T-helper 1 cell treated with Interleukin-12 subunit alpha and Interleukin-12 subunit beta and Interleukin-4 antibody, amounts not matched to agents 30 ng/mL and 1 ng/mL, for 36 hours (primary cell): ENCODE measurements around the gene ART4. TPM values are rescaled to one million over a fixed set of nuclear protein-coding genes. Genes with fewer than 3 reads are reported as not detected.

ENCODE experiments used
- total RNA-seq: library from RNA; stranded (reverse); gene quantifications from 2 replicates; pipeline ENCODE4 v1.2.3, GENCODE V29; 2022

ART4 gene
- total RNA-seq, 1 donor from 2014 or later, result not detected

Other genes with a start within 250 kb of the ART4 start
- not detected in 2 replicates for gene GUCY2C, start 146.9 kb downstream of the ART4 start, total RNA-seq
- 86.5 and 93.6 TPM in 2 replicates for gene WBP11, start 40.0 kb downstream of the ART4 start, total RNA-seq
- 1.2 and 1.8 TPM in 2 replicates for gene C12orf60, start 39.9 kb downstream of the ART4 start, total RNA-seq
- gene SMCO3, start 29.3 kb downstream of the ART4 start, total RNA-seq, result not detected in 2 replicates
- gene MGP, start 42.3 kb upstream of the ART4 start, total RNA-seq, result 0.25 TPM in 1 of 2 replicates, not detected in the other
- 10.5 and 11.9 TPM in 2 replicates for gene ERP27, start 95.0 kb upstream of the ART4 start, total RNA-seq
- gene ARHGDIB, start 118.1 kb upstream of the ART4 start, total RNA-seq, result 1,194 and 1,202 TPM in 2 replicates
- gene PDE6H, start 129.5 kb upstream of the ART4 start, total RNA-seq, result not detected in 2 replicates